H1 (cell line): ENCODE data around the gene MEF2A. TPM values are rescaled to one million over a fixed set of nuclear protein-coding genes. Genes with fewer than 3 reads are reported as not detected.

Source experiments
- CTCF ChIA-PET: fragments of 300-600 bp; sonication (Branson Sonifier 250); formaldehyde crosslinking; loops from one replicate; lab custom pipeline; 2021; ENCODE audit not compliant: partially characterized antibody; lab: Charles Lee
- POLR2A ChIA-PET: fragments of 300-600 bp; sonication (Branson Sonifier 250); formaldehyde crosslinking; loops from one replicate; lab custom pipeline; 2021; ENCODE audit warnings: inconsistent platforms; ENCODE audit not compliant: partially characterized antibody; lab: Charles Lee
- DNase-seq, 2 experiments: peaks; one replicate each; pipeline versions ENCODE4 v3.0.0 to v3.0.0-alpha.2; 2010 to 2022; ENCODE audit warnings: low spot score in 2 of 2, low read depth in 1 of 2, mixed read lengths in 1 of 2
- FAIRE-seq: peaks from 2 replicates; lab custom pipeline; 2011; peaks lifted over from hg19 to GRCh38; lab: Jason Lieb, UNC
- H2AFZ ChIP-seq: 2 replicates; pipeline ENCODE4 v1.8.1; 2012; ENCODE audit warnings: low read length, inconsistent platforms
- H2AK5ac ChIP-seq: 2 replicates; pipeline ENCODE4 v1.6.1; 2013; ENCODE audit warnings: low read depth, low read length
- H2BK120ac ChIP-seq: replicated peaks from 2 replicates; pipeline ENCODE3; 2013; ENCODE audit warnings: low read depth, low read length, inconsistent platforms
- H2BK12ac ChIP-seq: 2 replicates; pipeline ENCODE4 v1.6.1; 2013; ENCODE audit warnings: low read depth, low read length
- H2BK15ac ChIP-seq: 2 replicates; pipeline ENCODE4 v1.6.1; 2013; ENCODE audit warnings: low read length
- H2BK20ac ChIP-seq: 2 replicates; pipeline ENCODE4 v1.6.1; 2013; ENCODE audit warnings: low read length
- H2BK5ac ChIP-seq: 2 replicates; pipeline ENCODE4 v1.6.1; 2013; ENCODE audit warnings: low read depth, low read length
- H3K14ac ChIP-seq: 2 replicates; pipeline ENCODE4 v1.6.1; 2013; ENCODE audit warnings: inconsistent platforms; ENCODE audit not compliant: insufficient read length
- H3K18ac ChIP-seq: 2 replicates; pipeline ENCODE4 v1.6.1; 2013; ENCODE audit warnings: low read length; ENCODE audit errors: extremely low read depth
- H3K23ac ChIP-seq: 2 replicates; pipeline ENCODE4 v1.6.1; 2013; ENCODE audit warnings: inconsistent platforms; ENCODE audit not compliant: insufficient read length
- H3K23me2 ChIP-seq: 2 replicates; pipeline ENCODE4 v1.6.1; 2013; ENCODE audit warnings: low read depth, low read length
- H3K27ac ChIP-seq: 2 replicates; pipeline ENCODE4 v1.6.1; 2011; ENCODE audit warnings: low read depth, low read length, inconsistent platforms
- H3K27me3 ChIP-seq, 4 experiments: replicated peaks in 1 of 4; 1 replicate in 1 of 4; 2 replicates in 3 of 4; pipeline versions ENCODE4 v1.6.1 to v1.8.1; 2011 to 2013; ENCODE audit warnings: low read length in 3 of 4, mild to moderate bottlenecking in 3 of 4, inconsistent platforms in 2 of 4, mixed read lengths in 2 of 4, moderate library complexity in 1 of 4; ENCODE audit not compliant: control insufficient read depth in 3 of 4, insufficient read depth in 3 of 4; ENCODE audit errors: extremely low read depth in 1 of 4
- H3K36me3 ChIP-seq, 4 experiments: 2 replicates each; pipeline versions ENCODE4 v1.6.1 to v1.8.1; 2011 to 2013; ENCODE audit warnings: mild to moderate bottlenecking in 4 of 4, low read length in 3 of 4, moderate library complexity in 2 of 4, control low read depth in 1 of 4, inconsistent platforms in 1 of 4; ENCODE audit not compliant: insufficient read depth in 4 of 4, control insufficient read depth in 2 of 4
- H3K4ac ChIP-seq: replicated peaks from 2 replicates; pipeline ENCODE3; 2013; ENCODE audit warnings: low read length, low read depth, mixed read lengths, inconsistent platforms; ENCODE audit not compliant: insufficient read length
- H3K4me1 ChIP-seq, 4 experiments: replicated peaks in 1 of 4; 1 replicate in 1 of 4; 2 replicates in 3 of 4; pipeline versions ENCODE4 v1.6.1 to v1.8.1; 2011 to 2013; ENCODE audit warnings: low read length in 3 of 4, inconsistent platforms in 2 of 4, mixed read lengths in 1 of 4; ENCODE audit not compliant: insufficient read depth in 4 of 4, control insufficient read depth in 3 of 4
- H3K4me2 ChIP-seq, 2 experiments: 2 replicates each; pipeline versions ENCODE4 v1.6.1 to v1.8.1; 2011 to 2013; ENCODE audit warnings: low read depth in 2 of 2, low read length in 2 of 2, control low read depth in 1 of 2, inconsistent platforms in 1 of 2, mild to moderate bottlenecking in 1 of 2; ENCODE audit not compliant: insufficient read depth in 1 of 2
- H3K4me3 ChIP-seq, 4 experiments: fragments of 200-600, 300-600 bp in 1 of 4; sonication (generic), shearing (Covaris generic), sonication (Bioruptor Twin) in 1 of 4; 2 replicates each; pipeline versions ENCODE4 v1.5.1 to v1.8.1; 2011 to 2016; ENCODE audit warnings: low read length in 4 of 4, low read depth in 3 of 4, control low read depth in 2 of 4, inconsistent platforms in 2 of 4, mild to moderate bottlenecking in 2 of 4, mixed read lengths in 1 of 4, moderate library complexity in 1 of 4; ENCODE audit not compliant: insufficient read depth in 2 of 4; ENCODE audit errors: extremely low read depth in 1 of 4
- H3K56ac ChIP-seq: replicated peaks from 2 replicates; pipeline ENCODE3; 2013; ENCODE audit warnings: low read depth, mild to moderate bottlenecking, mixed read lengths, low read length, inconsistent platforms; ENCODE audit not compliant: insufficient read length
- H3K79me1 ChIP-seq: 2 replicates; pipeline ENCODE4 v1.6.1; 2013; ENCODE audit warnings: low read depth, low read length, control low read depth
- H3K79me2 ChIP-seq, 2 experiments: 2 replicates each; pipeline versions ENCODE4 v1.6.1 to v1.8.1; 2012 to 2013; ENCODE audit warnings: low read length in 2 of 2, mild to moderate bottlenecking in 2 of 2, inconsistent platforms in 1 of 2; ENCODE audit not compliant: insufficient read depth in 2 of 2, control insufficient read depth in 1 of 2
- H3K9ac ChIP-seq, 4 experiments: replicated peaks in 1 of 4; 1 replicate in 1 of 4; 2 replicates in 3 of 4; pipeline versions ENCODE4 v1.6.1 to v1.8.1; 2011 to 2013; ENCODE audit warnings: low read depth in 3 of 4, low read length in 3 of 4, control low read depth in 2 of 4, mild to moderate bottlenecking in 2 of 4, moderate library complexity in 2 of 4, inconsistent platforms in 1 of 4; ENCODE audit errors: extremely low read depth in 1 of 4
- H3K9me3 ChIP-seq, 2 experiments: 2 replicates each; pipeline versions ENCODE4 v1.6.1 to v1.8.1; 2012 to 2013; ENCODE audit warnings: mild to moderate bottlenecking in 2 of 2, moderate library complexity in 2 of 2, control low read depth in 1 of 2, inconsistent platforms in 1 of 2, low read depth in 1 of 2, low read length in 1 of 2, mixed read lengths in 1 of 2; ENCODE audit not compliant: insufficient read depth in 2 of 2
- H4K20me1 ChIP-seq, 2 experiments: replicated peaks in 1 of 2; 2 replicates each; pipeline versions ENCODE3 to v1.8.1; 2011 to 2013; ENCODE audit warnings: inconsistent platforms in 2 of 2, low read length in 2 of 2, mild to moderate bottlenecking in 1 of 2; ENCODE audit not compliant: insufficient read depth in 2 of 2, control insufficient read depth in 1 of 2
- H4K5ac ChIP-seq: 2 replicates; pipeline ENCODE4 v1.6.1; 2013; ENCODE audit warnings: low read length, low read depth, mixed read lengths, inconsistent platforms; ENCODE audit not compliant: insufficient read length
- H4K8ac ChIP-seq: 2 replicates; pipeline ENCODE4 v1.8.0; 2013; ENCODE audit warnings: mild to moderate bottlenecking, moderate library complexity, low read length, inconsistent platforms; ENCODE audit not compliant: insufficient read depth; ENCODE audit errors: extremely low read depth
- H4K91ac ChIP-seq: replicated peaks from 2 replicates; pipeline ENCODE3; 2013; ENCODE audit warnings: low read length, mixed read lengths, inconsistent platforms; ENCODE audit not compliant: insufficient read length
- ASH2L ChIP-seq: fragments of 200-600, 300-600 bp; sonication (generic); IDR thresholded peaks from one replicate; pipeline ENCODE4 v1.7.1; 2017; ENCODE audit warnings: low read length
- BRCA1 ChIP-seq: IDR thresholded peaks from 2 replicates; pipeline ENCODE4 v1.6.1; 2012; ENCODE audit warnings: low read depth, low read length, improper control_type of control experiment
- CHD1 ChIP-seq: IDR thresholded peaks from 2 replicates; pipeline ENCODE4 v1.6.1; 2012; ENCODE audit warnings: low read depth, low read length, improper control_type of control experiment
- CTBP2 ChIP-seq: IDR thresholded peaks from 2 replicates; pipeline ENCODE4 v1.7.0; 2011; ENCODE audit warnings: borderline replicate concordance, mild to moderate bottlenecking, moderate library complexity, mixed read lengths, low read length; ENCODE audit not compliant: insufficient read depth, insufficient read length
- CTCF ChIP-seq, 3 experiments: IDR thresholded peaks; 1 replicate in 2 of 3; 2 replicates in 1 of 3; pipeline versions ENCODE4 v1.5.1 to v1.6.1; 2011; ENCODE audit warnings: low read length in 3 of 3, mild to moderate bottlenecking in 3 of 3, inconsistent platforms in 2 of 3, low read depth in 1 of 3, moderate library complexity in 1 of 3; ENCODE audit not compliant: insufficient read depth in 1 of 3; ENCODE audit errors: control extremely low read depth in 1 of 3
- JUND ChIP-seq: IDR thresholded peaks from 2 replicates; pipeline ENCODE4 v1.6.1; 2011; ENCODE audit warnings: mild to moderate bottlenecking, improper control_type of control experiment, low read length
- NRF1 ChIP-seq: IDR thresholded peaks from 2 replicates; pipeline ENCODE4 v1.6.1; 2011; ENCODE audit warnings: mild to moderate bottlenecking, low read depth, low read length, improper control_type of control experiment
- PHF8 ChIP-seq: fragments of 200-600 bp; sonication (generic); conservative IDR thresholded peaks from 2 replicates; pipeline ENCODE4 v1.7.1; 2012; ENCODE audit warnings: low read depth, mild to moderate bottlenecking, inconsistent platforms, low read length, moderate library complexity
- RAD21 ChIP-seq, 2 experiments: IDR thresholded peaks in 1 of 2; conservative IDR thresholded peaks in 1 of 2; 2 replicates each; pipeline ENCODE4 v1.6.1; 2011; ENCODE audit warnings: low read depth in 2 of 2, low read length in 2 of 2, improper control_type of control experiment in 1 of 2, inconsistent platforms in 1 of 2, mild to moderate bottlenecking in 1 of 2, moderate library complexity in 1 of 2
- RXRA ChIP-seq: IDR thresholded peaks from 2 replicates; pipeline ENCODE4 v1.6.1; 2011; ENCODE audit warnings: low read depth, mild to moderate bottlenecking, low read length, moderate library complexity; ENCODE audit not compliant: insufficient read depth
- SAP30 ChIP-seq: fragments of 300-600 bp; sonication (generic); IDR thresholded peaks from 2 replicates; pipeline ENCODE4 v1.7.1; 2012; ENCODE audit warnings: low read length, moderate library complexity, mild to moderate bottlenecking, inconsistent platforms; ENCODE audit not compliant: insufficient read depth, insufficient replicate concordance
- SIX5 ChIP-seq: IDR thresholded peaks from 2 replicates; pipeline ENCODE4 v1.6.1; 2011; ENCODE audit warnings: mild to moderate bottlenecking, low read depth, low read length
- YY1 ChIP-seq: IDR thresholded peaks from 2 replicates; pipeline ENCODE4 v1.6.1; 2011; ENCODE audit warnings: low read depth, mild to moderate bottlenecking, low read length
- polyA plus RNA-seq, 7 experiments: library from polyadenylated mRNA; depleted of rRNA in 3 of 7; stranded (reverse) in 5 of 7; unstranded in 2 of 7; fragments of >200 nt in 5 of 7; fragments of 200-250 nt in 2 of 7; gene quantifications; 1 replicate in 5 of 7; 2 replicates in 1 of 7; 4 replicates in 1 of 7; pipeline versions ENCODE4 v1.2.1 to v1.2.3, GENCODE V29; 2011 to 2013; ENCODE audit warnings: missing spikeins in 2 of 7, mixed read lengths in 2 of 7
- total RNA-seq: library from RNA; stranded (reverse); fragmentation: NEBNext Ultra II Directional; extraction: Animal tissue kit (Norgen Biotek cat#: 25700); gene quantifications from 2 replicates; pipeline ENCODE4 v1.2.1, GENCODE V29; 2021

MEF2A gene
- total and polyA plus RNA-seq, 2 of the 8 experiments (the other 6 are each of a cell fraction or from before 2014, with no cell fraction given) = 15.6 to 22.5 TPM

DNA sequence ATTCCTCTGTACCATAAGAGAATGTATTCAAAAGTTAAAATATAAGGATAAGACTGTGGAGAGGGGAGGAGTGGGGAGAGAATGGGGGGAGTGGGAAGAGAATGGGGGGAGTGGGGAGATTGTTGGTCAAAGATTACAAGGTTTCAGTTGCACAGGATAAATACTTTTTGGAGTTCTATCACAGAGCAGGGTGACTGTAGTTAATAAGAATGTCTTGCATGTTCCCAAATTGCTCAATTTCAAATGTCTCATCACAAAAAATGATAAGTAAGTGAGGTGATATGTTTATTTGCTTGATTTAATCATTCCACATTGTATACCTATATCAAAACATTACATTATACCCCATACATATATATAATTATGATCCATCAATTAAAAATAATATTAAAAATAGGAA, 23.0 kb upstream of the MEF2A start:
- no peaks in the 10 kb centered on the region for H3K79me2 ChIP-seq
- POLR2A ChIA-PET = no interaction called here
- H2AFZ ChIP-seq = no peak overlapping the region
- TF ChIP-seq CTCF (IDR thresholded peaks at IDR 0.05; ENCODE audit: control extremely low read depth in 1 of 3, insufficient read depth in 1 of 3, low read depth in 1 of 3, low read length in 3 of 3) = no peak
- no peak for TF ChIP-seq CTBP2
- TF ChIP-seq CHD1 = no peak
- no peak for TF ChIP-seq NRF1
- TF ChIP-seq RXRA = no peak
- no peak for TF ChIP-seq JUND
- TF ChIP-seq BRCA1 = no peak
- no peak for TF ChIP-seq SAP30
- TF ChIP-seq SIX5 = no peak
- no peak for TF ChIP-seq RAD21 (IDR thresholded peaks at IDR 0.05 in 1 of 2, conservative IDR thresholded peaks at IDR 0.05 in 1 of 2; ENCODE audit: low read depth in 2 of 2, low read length in 2 of 2)
- TF ChIP-seq PHF8 = no peak
- no peak for TF ChIP-seq ASH2L
- no peak for TF ChIP-seq YY1

More for the DNA sequence above, 23.0 kb upstream of the MEF2A start:
- no peaks in the 10 kb centered on the region for H3K79me1 ChIP-seq
- no peak overlapping the region for H4K8ac ChIP-seq
- H2BK120ac ChIP-seq = no peak overlapping the region
- no peak overlapping the region for H2AK5ac ChIP-seq
- H4K5ac ChIP-seq = no peak overlapping the region
- H3K4me2 ChIP-seq = no peak overlapping the region
- CTCF ChIA-PET = no interaction called here
- no peak overlapping the region for H2BK12ac ChIP-seq
- H3K56ac ChIP-seq = no peak overlapping the region
- H4K91ac ChIP-seq = no peak overlapping the region
- H3K36me3 ChIP-seq = no peaks in the 10 kb centered on the region
- no peak overlapping the region for H2BK5ac ChIP-seq
- H3K14ac ChIP-seq = no peak overlapping the region
- no peaks in the 10 kb centered on the region for H3K9me3 ChIP-seq
- H3K4ac ChIP-seq = no peak overlapping the region
- no peak for FAIRE-seq
- no peak overlapping the region for H2BK15ac ChIP-seq
- no peak overlapping the region for H3K23ac ChIP-seq
- no peaks in the 10 kb centered on the region for H3K4me1 ChIP-seq
- H2BK20ac ChIP-seq = no peak overlapping the region
- H3K27ac ChIP-seq = no peak overlapping the region
- H3K18ac ChIP-seq = no peak overlapping the region
- DNase-seq = no peak
- no peak overlapping the region for H3K4me3 ChIP-seq
- no peaks in the 10 kb centered on the region; the same call in 1 of the 2 replicates for H3K23me2 ChIP-seq
- H3K9ac ChIP-seq = no peak overlapping the region
- H4K20me1 ChIP-seq = peaks cover 0 to 2% of the 10 kb centered on the region in 2 experiments
- no peaks in the 10 kb centered on the region for H3K27me3 ChIP-seq
